K562 (cell line): ENCODE measurements around the gene PRODH. TPM values are rescaled to one million over a fixed set of nuclear protein-coding genes. Genes with fewer than 3 reads are reported as not detected.
A peak's percentile ranks its signal among the peaks of the same experiment; 100 is the strongest.

Source experiments
- ATAC-seq: fragments of 200-7000 bp; cut with Tn5 transposase; 3 replicates; pipeline ENCODE4 v1.9.1; 2020; ENCODE audit warnings: moderate library complexity
- BruUV-seq: library from RNA; stranded (reverse); fragments of 400-500 nt; replicated peaks from 2 replicates; lab custom pipeline; 2021; lab: Mats Ljungman, UMichigan
- CTCF ChIA-PET: fragments of 300-600 bp; formaldehyde crosslinking; extraction: SDS; loops from one replicate; lab custom pipeline; 2021; ENCODE audit warnings: low intra/inter-chr PET ratio; lab: Yijun Ruan, JAX
- POLR2A ChIA-PET: fragments of 300-600, 350-650 bp; sonication (Branson Sonifier 250); formaldehyde crosslinking; extraction: SDS; loops from one replicate; lab custom pipeline; 2021; ENCODE audit warnings: antibody characterized with exemption, inconsistent platforms; lab: Yijun Ruan, JAX
- DNase-seq, 4 experiments: peaks; one replicate each; pipeline versions ENCODE4 v3.0.0 to v3.0.0-alpha.2; 2011 to 2018; ENCODE audit warnings: low spot score in 3 of 4, mixed read lengths in 3 of 4; ENCODE audit errors: extremely low read depth in 1 of 4
- FAIRE-seq: peaks from 2 replicates; lab custom pipeline; 2011; peaks lifted over from hg19 to GRCh38; lab: Jason Lieb, UNC
- H2AFZ ChIP-seq: 2 replicates; pipeline ENCODE4 v1.6.0; 2011; ENCODE audit warnings: low read depth, low read length, control low read depth, inconsistent platforms
- H3K27ac ChIP-seq: fragments of 200-600 bp; 3 replicates; pipeline ENCODE4 v1.8.0; 2011; ENCODE audit warnings: low read depth, mild to moderate bottlenecking, control low read depth, inconsistent platforms, low read length, moderate library complexity, mixed read lengths; ENCODE audit errors: extremely low read depth
- H3K27me3 ChIP-seq, 2 experiments: fragments of 300-600 bp in 1 of 2; 2 replicates in 1 of 2; 3 replicates in 1 of 2; pipeline versions ENCODE4 v1.6.0 to v1.8.0; 2011; ENCODE audit warnings: inconsistent platforms in 2 of 2, low read length in 2 of 2, mild to moderate bottlenecking in 1 of 2, mixed read lengths in 1 of 2, moderate library complexity in 1 of 2; ENCODE audit not compliant: control insufficient read depth in 2 of 2, insufficient read depth in 2 of 2
- H3K36me3 ChIP-seq: fragments of 300-600 bp; 3 replicates; pipeline ENCODE4 v1.8.0; 2011; ENCODE audit warnings: mild to moderate bottlenecking, low read length, inconsistent platforms; ENCODE audit not compliant: control insufficient read depth, insufficient read depth
- H3K4me1 ChIP-seq, 2 experiments: fragments of 200-600 bp in 1 of 2; replicated peaks in 1 of 2; 2 replicates in 1 of 2; 3 replicates in 1 of 2; pipeline versions ENCODE4 v1.5.1 to v1.8.0; 2011; ENCODE audit warnings: inconsistent platforms in 2 of 2, low read length in 2 of 2, mild to moderate bottlenecking in 1 of 2, mixed read lengths in 1 of 2, moderate library complexity in 1 of 2; ENCODE audit not compliant: control insufficient read depth in 2 of 2, insufficient read depth in 2 of 2
- H3K4me2 ChIP-seq: 2 replicates; pipeline ENCODE4 v1.6.1; 2011; ENCODE audit warnings: low read length, control low read depth, inconsistent platforms, mixed read lengths; ENCODE audit not compliant: insufficient read depth
- H3K4me3 ChIP-seq: fragments of 200-600 bp; sonication (generic), shearing (Covaris generic); 2 replicates; pipeline ENCODE4 v1.5.1; 2016; ENCODE audit warnings: control low read depth, inconsistent platforms
- H3K79me2 ChIP-seq: fragments of 200-600 bp; 3 replicates; pipeline ENCODE4 v1.8.0; 2011; ENCODE audit warnings: low read length, inconsistent platforms; ENCODE audit not compliant: control insufficient read depth, insufficient read depth
- H3K9ac ChIP-seq, 2 experiments: 2 replicates each; pipeline versions ENCODE4 v1.6.0 to v1.6.1; 2011; ENCODE audit warnings: low read depth in 2 of 2, low read length in 2 of 2, control low read depth in 1 of 2, inconsistent platforms in 1 of 2, mild to moderate bottlenecking in 1 of 2, mixed read lengths in 1 of 2; ENCODE audit not compliant: insufficient read depth in 1 of 2
- H3K9me1 ChIP-seq: one replicate; pipeline ENCODE4 v1.6.0; 2011; ENCODE audit warnings: inconsistent platforms, mild to moderate bottlenecking, low read length, moderate library complexity; ENCODE audit not compliant: control insufficient read depth, insufficient read depth
- H3K9me3 ChIP-seq: replicated peaks from 2 replicates; pipeline ENCODE4 v1.5.1; 2011; ENCODE audit warnings: low read depth, low read length, inconsistent platforms; ENCODE audit not compliant: control insufficient read depth, insufficient read depth
- H4K20me1 ChIP-seq: replicated peaks from 2 replicates; pipeline ENCODE4 v1.6.1; 2011; ENCODE audit warnings: low read length, inconsistent platforms, mixed read lengths; ENCODE audit not compliant: control insufficient read depth, insufficient read depth
- EGR1 ChIP-seq: fragments of 450-650 bp; conservative IDR thresholded peaks from 2 replicates; pipeline ENCODE4 v1.6.1; 2017; ENCODE audit warnings: mild to moderate bottlenecking
- HMGN3 ChIP-seq: IDR thresholded peaks from 2 replicates; pipeline ENCODE4 v1.6.1; 2011; ENCODE audit warnings: borderline replicate concordance, low read depth, mild to moderate bottlenecking, mixed read lengths, low read length; ENCODE audit not compliant: insufficient read length; ENCODE audit errors: extremely low read depth
- MBD2 ChIP-seq: sonication (generic); IDR thresholded peaks from 2 replicates; pipeline ENCODE4 v1.6.1; 2016; ENCODE audit warnings: low read depth, borderline replicate concordance
- NEUROD1 ChIP-seq: fragments of 150-350 bp; IDR thresholded peaks from 2 replicates; pipeline ENCODE4 v1.6.1; 2014; ENCODE audit warnings: borderline replicate concordance, low read length, low read depth; ENCODE audit not compliant: partially characterized antibody
- ZBTB7A ChIP-seq: IDR thresholded peaks from 2 replicates; pipeline ENCODE4 v1.6.1; 2011; ENCODE audit warnings: low read depth, mild to moderate bottlenecking, low read length, moderate library complexity, borderline replicate concordance; ENCODE audit not compliant: control insufficient read depth
- ZNF384 ChIP-seq: IDR thresholded peaks from 2 replicates; pipeline ENCODE4 v1.6.1; 2012; ENCODE audit warnings: low read depth, low read length, improper control_type of control experiment
- WGBS: fragments of 100-300 bp; shearing (Covaris generic); methylation state at CpG from one replicate; pipeline ENCODE4 v1.1.6; 2016; ENCODE audit warnings: low coverage, mixed read lengths; ENCODE audit not compliant: insufficient coverage; ENCODE audit errors: missing lambda C conversion rate; 5-methylcytosine and 5-hydroxymethylcytosine counted together
- in situ Hi-C: fragments of 300-500 bp; cut with MboI; formaldehyde crosslinking; loops from 4 replicates; pipeline ENCODE4 v1.15.0; 2018; ENCODE audit warnings: inconsistent platforms, mixed read lengths
- intact Hi-C: fragments of 100-400 bp; cut with micrococcal nuclease; formaldehyde crosslinking; loops from 2 replicates; pipeline ENCODE4 v1.14.2; 2022
- polyA plus RNA-seq, 8 experiments: library from polyadenylated mRNA; depleted of rRNA in 4 of 8; stranded (reverse) in 5 of 8; unstranded in 3 of 8; fragments of >200 nt; fragmentation: Nextera tagmentation in 2 of 8; fragmentation: Illumina TruSeq in 1 of 8; extraction: Ambion mirVana in 2 of 8; extraction: Trizol in 1 of 8; gene quantifications; 2 replicates each; pipeline versions ENCODE4 v1.2.1 to v1.2.3, GENCODE V29; 2011 to 2014; ENCODE audit warnings: inconsistent platforms in 1 of 8, missing spikeins in 1 of 8
- total RNA-seq, 7 experiments: library from RNA; depleted of rRNA in 6 of 7; stranded (reverse); fragments of >200 nt in 6 of 7; fragmentation: Illumina TruSeq in 2 of 7; extraction: Trizol in 2 of 7; gene quantifications; 2 replicates each; pipeline versions ENCODE4 v1.2.1 to v1.2.3, GENCODE V29; 2011 to 2021; ENCODE audit warnings: low replicate concordance in 1 of 7
- TF ChIP-seq, protein P1 (sequence below): fragments of 250-450 bp; sonication (Bioruptor Pico); IDR thresholded peaks from 2 replicates; pipeline ENCODE4 v1.5.0; 2021

PRODH gene
- total and polyA plus RNA-seq, 9 of the 15 experiments (the other 6 are each of a cell fraction or from before 2014, with no cell fraction given) = 0.07 to 0.11 TPM; not detected in 7

DNA sequence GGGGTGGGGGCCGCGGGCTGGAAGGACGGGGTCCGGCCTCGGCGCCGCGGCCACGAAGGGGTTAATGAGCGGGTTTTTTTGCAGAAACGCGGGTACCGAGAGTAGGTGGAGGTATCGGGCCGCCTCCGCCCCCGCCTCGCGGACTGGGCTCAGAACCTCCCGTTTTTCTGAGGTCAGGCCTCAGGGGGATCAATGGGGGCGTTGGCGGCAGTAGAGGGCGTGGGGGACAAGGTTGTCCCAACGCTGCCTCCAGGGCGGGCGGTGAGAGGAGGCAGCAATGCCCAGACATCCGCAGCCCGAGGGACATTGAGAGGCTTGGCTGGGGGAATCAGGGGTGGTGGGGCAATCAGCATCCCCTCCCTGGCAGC is 34.8 kb upstream of the PRODH start:
- H3K4me1 ChIP-seq = peaks cover 0 to 52% of the 10 kb centered on the region in 2 experiments; a peak in 2 of 5 replicates
- H2AFZ ChIP-seq = no peak overlapping the region
- no peak for ATAC-seq
- no peak overlapping the region for H3K9ac ChIP-seq
- H3K4me2 ChIP-seq = no peak overlapping the region
- no peaks in the 10 kb centered on the region for H3K36me3 ChIP-seq
- H4K20me1 ChIP-seq = peaks cover 49% of the 10 kb centered on the region
- no peaks in the 10 kb centered on the region for H3K9me3 ChIP-seq
- no peak for FAIRE-seq
- TF ChIP-seq EGR1 (peak; percentile 49), HMGN3 (peak; percentile 12), NEUROD1 (no peak), ZBTB7A (peak; percentile 78), MBD2 (no peak), ZNF384 (peak; percentile 78)
- TF ChIP-seq, protein P1, sequence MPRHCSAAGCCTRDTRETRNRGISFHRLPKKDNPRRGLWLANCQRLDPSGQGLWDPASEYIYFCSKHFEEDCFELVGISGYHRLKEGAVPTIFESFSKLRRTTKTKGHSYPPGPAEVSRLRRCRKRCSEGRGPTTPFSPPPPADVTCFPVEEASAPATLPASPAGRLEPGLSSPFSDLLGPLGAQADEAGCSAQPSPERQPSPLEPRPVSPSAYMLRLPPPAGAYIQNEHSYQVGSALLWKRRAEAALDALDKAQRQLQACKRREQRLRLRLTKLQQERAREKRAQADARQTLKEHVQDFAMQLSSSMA (CRISPR knock-in tag) = no peak
- TF ChIP-seq, all 486 proteins: peak for 4
- WGBS = under 1% methylated on average over 27 of the region's 28 CpGs
- Histone ChIP-seq H3K9me1 (peaks cover 7% of the 10 kb centered on the region), H3K79me2 (no peaks in the 10 kb centered on the region), H3K4me3 (peak overlapping the region; percentile 29; the same call in 1 of the 2 replicates), H3K27me3 (peaks cover 38 to 89% of the 10 kb centered on the region in 2 experiments; a peak in 4 of 5 replicates), H3K27ac (no peak overlapping the region)
- CTCF ChIA-PET = no interaction called here
- intact Hi-C loops (no loop called here), in situ Hi-C loops (no loop called here)
- BruUV-seq = no TSS peak
- POLR2A ChIA-PET = no interaction called here
- DNase-seq = no peak
